Esophagus (tissue), 2 donors: ENCODE results near the gene WFDC11. TPM values are rescaled to one million over a fixed set of nuclear protein-coding genes. Genes with fewer than 3 reads are reported as not detected.

Experiments
- H3K27ac ChIP-seq, 2 donors: one replicate each; pipeline ENCODE4 v1.5.1; 2013; ENCODE audit warnings: low read depth in 2 of 2, mild to moderate bottlenecking in 2 of 2, inconsistent platforms in 1 of 2, low read length in 1 of 2, moderate library complexity in 1 of 2
- H3K27me3 ChIP-seq, 2 donors: one replicate each; pipeline ENCODE4 v1.6.1; 2013; ENCODE audit warnings: low read length in 2 of 2, control low read depth in 1 of 2, mild to moderate bottlenecking in 1 of 2; ENCODE audit not compliant: insufficient read depth in 2 of 2, control insufficient read depth in 1 of 2
- H3K36me3 ChIP-seq, 2 donors: one replicate each; pipeline ENCODE4 v1.6.1; 2013; ENCODE audit warnings: low read length in 1 of 2; ENCODE audit not compliant: control insufficient read depth in 2 of 2, insufficient read depth in 2 of 2
- H3K4me1 ChIP-seq, 2 donors: one replicate each; pipeline ENCODE4 v1.6.1; 2013; ENCODE audit warnings: low read length in 1 of 2; ENCODE audit not compliant: control insufficient read depth in 2 of 2, insufficient read depth in 2 of 2
- H3K4me3 ChIP-seq, 2 donors: one replicate each; pipeline ENCODE4 v1.5.1; 2013; ENCODE audit warnings: low read length in 2 of 2, mild to moderate bottlenecking in 2 of 2, low read depth in 1 of 2, moderate library complexity in 1 of 2
- H3K9me3 ChIP-seq, 2 donors: one replicate each; pipeline ENCODE4 v1.6.1; 2013; ENCODE audit warnings: mild to moderate bottlenecking in 2 of 2, low read depth in 1 of 2, low read length in 1 of 2, moderate library complexity in 1 of 2; ENCODE audit not compliant: control insufficient read depth in 2 of 2, insufficient read depth in 1 of 2
- WGBS, 2 donors: extraction: QIAGEN DNeasy Blood & Tissue Kit; methylation state at CpG; one replicate each; pipeline ENCODE4 v1.1.7; 2013; 5-methylcytosine and 5-hydroxymethylcytosine counted together
- polyA plus RNA-seq, 2 donors: library from polyadenylated mRNA; stranded (reverse); fragments of 200-250 nt; gene quantifications; one replicate each; pipeline ENCODE4 v1.2.3, GENCODE V29; 2013
- donor health status: healthy with polysubstance abuse.
- donor health status: Bipolar disorder and iron deficiency.

The WFDC11 gene
- polyA plus RNA-seq, 2 donors, result not detected

- Histone ChIP-seq H3K27me3 (peaks cover 2 to 3% of the 10 kb centered on the region in 2 donors), H3K36me3 (no peaks in the 10 kb centered on the region), H3K9me3 (peaks cover 0 to 2% of the 10 kb centered on the region in 2 donors), H3K4me1 (no peaks in the 10 kb centered on the region), H3K4me3 (no peak overlapping the region), H3K27ac (no peak overlapping the region)
These were observed 39.7 kb downstream of the WFDC11 start for GRCh38 chr20:45630371-45630770.

GRCh38 chr20:45629496-45630100, 40.4 kb downstream of the WFDC11 start, which contains the start of gene WFDC10A:
TSS of gene WFDC10A (plus strand) at chr20:45629739. CDS start at chr20:45629814, 75 bp downstream.
- Histone ChIP-seq H3K27me3 (peaks cover 2 to 3% of the 10 kb centered on the region in 2 donors), H3K4me1 (no peaks in the 10 kb centered on the region), H3K9me3 (peaks cover 0 to 2% of the 10 kb centered on the region in 2 donors), H3K27ac (no peak within 1 kb of the TSS), H3K4me3 (no peak within 1 kb of the TSS), H3K36me3 (no peaks in the 10 kb centered on the region)
- WGBS, 2 donors, result 10 to 11% methylated on average over 9 of the region's 9 CpGs

GRCh38 chr20:45626540-45626939, 43.5 kb downstream of the WFDC11 start:
- 63 to 64% methylated on average over 2 of the region's 2 CpGs for WGBS, 2 donors
- H3K36me3 ChIP-seq, result no peaks in the 10 kb centered on the region
- H3K9me3 ChIP-seq, result peaks cover 0 to 2% of the 10 kb centered on the region in 2 donors
- peaks cover 2 to 3% of the 10 kb centered on the region in 2 donors for H3K27me3 ChIP-seq
- no peak overlapping the region for H3K27ac ChIP-seq
- H3K4me3 ChIP-seq, result no peak overlapping the region
- no peaks in the 10 kb centered on the region for H3K4me1 ChIP-seq

GRCh38 chr20:45621593-45621992, 48.4 kb downstream of the WFDC11 start:
- H3K4me1 ChIP-seq, result no peaks in the 10 kb centered on the region
- 42 to 63% methylated on average over 2 of the region's 2 CpGs for WGBS, 2 donors

GRCh38 chr20:45617591-45617990, 52.4 kb downstream of the WFDC11 start:
- H3K36me3 ChIP-seq, result no peaks in the 10 kb centered on the region

More at GRCh38 chr20:45621593-45621992, 48.4 kb downstream of the WFDC11 start:
- no peaks in the 10 kb centered on the region for H3K36me3 ChIP-seq
- no peaks in the 10 kb centered on the region for H3K27me3 ChIP-seq
- no peak overlapping the region for H3K4me3 ChIP-seq
- H3K27ac ChIP-seq, result no peak overlapping the region
- no peaks in the 10 kb centered on the region for H3K9me3 ChIP-seq

GRCh38 chr20:45612314-45612713, 57.7 kb downstream of the WFDC11 start:
- Histone ChIP-seq H3K9me3 (no peaks in the 10 kb centered on the region), H3K27me3 (peaks cover 0 to 3% of the 10 kb centered on the region in 2 donors), H3K4me3 (no peak overlapping the region), H3K4me1 (no peaks in the 10 kb centered on the region), H3K36me3 (no peaks in the 10 kb centered on the region), H3K27ac (no peak overlapping the region)

More at GRCh38 chr20:45617591-45617990, 52.4 kb downstream of the WFDC11 start:
- no peak overlapping the region for H3K4me3 ChIP-seq
- H3K4me1 ChIP-seq, result no peaks in the 10 kb centered on the region
- no peak overlapping the region for H3K27ac ChIP-seq
- no peaks in the 10 kb centered on the region for H3K9me3 ChIP-seq
- 92 to 94% methylated on average over 2 of the region's 2 CpGs for WGBS, 2 donors
- no peaks in the 10 kb centered on the region for H3K27me3 ChIP-seq

- H3K4me3 ChIP-seq, result no peak overlapping the region
- H3K27me3 ChIP-seq, result peaks cover 0 to 3% of the 10 kb centered on the region in 2 donors
- no peaks in the 10 kb centered on the region for H3K4me1 ChIP-seq
- no peaks in the 10 kb centered on the region for H3K36me3 ChIP-seq
- H3K27ac ChIP-seq, result no peak overlapping the region
- WGBS, 2 donors, result 59 to 71% methylated on average over 4 of the region's 4 CpGs
- H3K9me3 ChIP-seq, result no peaks in the 10 kb centered on the region
These were observed 59.0 kb downstream of the WFDC11 start for GRCh38 chr20:45611054-45611453.

- H3K27ac ChIP-seq, result no peak overlapping the region
- H3K36me3 ChIP-seq, result no peaks in the 10 kb centered on the region
- WGBS, 2 donors, result 85 to 100% methylated on average over 1 of the region's 1 CpG
- no peak overlapping the region for H3K4me3 ChIP-seq
- H3K9me3 ChIP-seq, result no peaks in the 10 kb centered on the region
- H3K4me1 ChIP-seq, result no peaks in the 10 kb centered on the region
- H3K27me3 ChIP-seq, result peaks cover 0 to 3% of the 10 kb centered on the region in 2 donors
These were observed 62.2 kb downstream of the WFDC11 start for GRCh38 chr20:45607810-45608209.
